HG03039 (cell line): Measurements from ENCODE around the gene IAH1.

ENCODE experiments used
- ATAC-seq: cut with Tn5 transposase; IDR thresholded peaks from one replicate; pipeline ENCODE4 v1.9.1; 2021; ENCODE audit warnings: mild to moderate bottlenecking, moderate library complexity; ENCODE audit not compliant: unreplicated experiment

IAH1 gene, protein sequence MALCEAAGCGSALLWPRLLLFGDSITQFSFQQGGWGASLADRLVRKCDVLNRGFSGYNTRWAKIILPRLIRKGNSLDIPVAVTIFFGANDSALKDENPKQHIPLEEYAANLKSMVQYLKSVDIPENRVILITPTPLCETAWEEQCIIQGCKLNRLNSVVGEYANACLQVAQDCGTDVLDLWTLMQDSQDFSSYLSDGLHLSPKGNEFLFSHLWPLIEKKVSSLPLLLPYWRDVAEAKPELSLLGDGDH

DNA sequence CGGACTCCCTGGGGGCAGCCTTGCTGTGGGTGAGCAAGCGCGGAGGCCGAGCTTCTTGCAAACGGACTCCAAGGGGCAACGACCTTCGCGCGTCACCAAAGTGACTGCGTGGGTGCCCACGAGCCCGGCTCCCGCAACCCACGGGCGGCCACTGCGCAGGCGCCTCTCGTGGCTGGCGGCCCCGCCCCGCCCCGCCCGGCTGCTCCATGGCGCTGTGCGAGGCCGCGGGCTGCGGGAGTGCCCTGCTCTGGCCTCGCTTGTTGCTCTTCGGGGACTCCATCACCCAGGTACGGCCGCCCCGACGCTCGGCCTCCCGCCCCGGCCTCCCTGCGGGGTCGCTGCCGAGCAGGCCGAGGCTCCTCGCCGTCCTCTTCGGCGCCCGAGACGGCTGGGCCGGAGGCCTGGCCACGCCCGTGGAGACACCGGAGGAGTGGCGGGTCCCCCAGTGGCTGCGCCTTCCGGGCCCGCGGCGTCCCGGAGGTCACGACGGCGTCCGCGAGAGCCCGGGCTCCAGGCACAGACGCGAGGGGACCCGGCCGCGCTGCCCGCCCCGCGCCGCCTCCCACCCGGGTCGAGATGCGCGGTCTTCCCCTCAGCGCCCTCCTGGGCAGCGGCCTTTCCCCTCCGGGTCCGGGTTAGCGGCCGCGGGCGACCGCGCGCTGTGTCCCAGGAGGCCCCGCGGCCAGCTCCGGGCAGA, at the start of gene IAH1:
IAH1 (plus strand) TSS at position 191 of the 697 bp plus-strand sequence; CDS start at position 207, 16 bp downstream.
- ATAC-seq, result peak; percentile 63

DNA sequence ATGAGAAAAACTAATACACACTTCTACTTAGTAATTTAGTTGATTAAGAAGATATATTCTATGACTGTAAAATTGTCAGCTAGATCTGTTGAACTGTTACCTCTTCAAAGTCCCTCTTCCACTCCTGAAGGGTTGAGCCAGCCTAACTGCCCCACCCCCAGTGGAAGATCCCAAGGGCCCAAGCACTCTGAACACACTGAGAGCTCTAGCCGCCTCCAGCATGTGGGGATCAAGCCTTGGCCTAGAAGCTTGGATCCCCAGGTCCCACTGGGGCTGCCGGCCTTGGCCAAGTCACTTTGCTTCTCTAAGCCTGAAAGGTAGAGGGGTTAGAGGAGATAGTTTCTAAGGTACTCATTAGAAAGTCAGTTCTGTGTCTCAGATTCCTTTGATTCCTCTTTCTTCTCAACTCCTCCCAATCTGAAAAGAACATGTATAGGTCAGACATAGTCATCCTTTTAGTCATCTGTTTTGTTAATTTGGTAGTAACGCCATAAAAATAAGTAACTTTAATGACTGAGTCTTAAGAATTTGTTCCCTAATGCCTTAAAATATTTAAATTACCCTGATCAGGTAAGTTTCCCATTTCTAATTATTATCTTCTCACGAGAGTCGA, 45.3 kb upstream of the IAH1 start:
- ATAC-seq, result no peak

DNA sequence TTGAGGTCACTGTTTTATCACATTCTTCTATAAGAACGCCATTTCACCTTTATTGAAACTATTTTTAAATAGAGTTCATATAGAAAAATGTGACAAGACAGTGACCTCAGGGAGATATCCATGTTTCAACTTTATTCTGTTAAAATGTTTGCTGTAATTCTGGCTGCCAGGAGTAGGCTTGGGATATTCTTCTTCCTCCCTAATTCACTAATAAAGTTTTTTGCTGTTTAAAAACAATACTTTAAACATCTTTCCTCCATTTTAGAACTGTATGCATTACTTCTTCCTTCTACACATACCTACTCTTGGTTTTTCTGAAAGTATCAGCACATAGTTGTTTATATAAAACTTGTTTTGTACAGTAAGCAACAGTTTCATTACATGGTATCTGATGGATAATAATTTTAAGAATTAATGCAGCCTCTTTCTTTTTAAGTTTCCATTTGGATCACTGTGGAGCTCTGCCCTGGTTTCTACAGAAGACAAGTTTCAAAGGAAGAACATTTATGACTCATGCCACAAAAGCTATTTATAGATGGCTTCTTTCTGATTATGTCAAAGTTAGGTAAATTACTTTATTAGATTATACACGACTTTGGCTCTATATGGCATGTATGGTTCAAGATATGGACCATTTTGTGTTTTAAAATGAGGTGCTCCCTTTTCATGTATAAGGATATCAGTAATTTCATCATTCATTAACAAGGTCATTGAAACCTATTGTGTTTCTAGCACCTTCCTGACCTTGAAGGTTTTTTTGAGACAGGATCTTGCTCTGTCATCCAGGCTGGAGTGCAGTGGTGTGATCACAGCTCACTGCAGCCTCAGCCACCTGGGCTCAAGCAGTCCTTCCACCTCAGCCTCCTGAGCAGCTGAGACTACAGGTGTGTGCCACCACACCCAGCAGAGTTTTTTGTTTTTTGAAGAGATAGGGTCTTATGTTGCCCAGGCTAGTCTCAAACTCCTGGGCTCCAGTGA, 43.7 kb upstream of the IAH1 start:
- ATAC-seq, result no peak

DNA sequence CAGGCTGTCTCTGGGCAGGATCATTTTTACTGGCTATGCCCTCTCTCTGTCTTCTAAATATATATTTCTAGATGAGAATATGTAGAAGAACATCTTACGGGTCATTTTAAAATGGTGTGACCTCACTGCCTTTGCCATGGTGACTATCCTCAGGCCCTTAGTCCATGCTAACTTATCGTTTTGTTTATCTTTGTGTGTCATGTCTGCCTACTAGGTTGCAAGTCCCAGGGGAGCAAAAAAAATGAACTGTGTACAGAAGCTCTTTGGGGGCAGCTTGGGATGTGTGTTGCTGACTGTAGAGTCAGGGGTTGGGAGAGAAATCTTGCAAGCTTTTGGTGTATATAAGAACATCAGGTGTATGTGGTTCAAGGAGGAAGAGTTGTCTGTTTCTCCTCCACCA, 39.9 kb upstream of the IAH1 start:
- ATAC-seq, result no peak

DNA sequence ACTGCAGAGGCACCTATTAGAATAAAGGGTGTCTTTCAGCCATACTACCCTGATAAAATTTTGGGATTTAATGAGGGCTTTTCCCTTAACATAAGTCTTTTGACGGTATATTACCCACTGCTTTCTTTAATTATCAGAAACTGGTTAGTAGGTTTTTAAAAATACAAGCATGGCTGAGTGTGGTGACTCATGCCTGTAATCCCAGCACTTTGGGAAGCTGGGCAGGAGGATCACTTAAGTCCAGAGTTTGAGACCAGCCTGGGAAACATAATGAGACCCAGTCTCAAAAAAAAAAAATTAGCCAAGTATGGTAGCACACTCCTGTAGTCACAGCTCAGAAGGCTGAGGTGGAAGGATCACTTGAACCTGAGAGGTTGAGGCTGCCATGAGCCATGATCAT, 34.8 kb upstream of the IAH1 start:
- no peak for ATAC-seq

DNA sequence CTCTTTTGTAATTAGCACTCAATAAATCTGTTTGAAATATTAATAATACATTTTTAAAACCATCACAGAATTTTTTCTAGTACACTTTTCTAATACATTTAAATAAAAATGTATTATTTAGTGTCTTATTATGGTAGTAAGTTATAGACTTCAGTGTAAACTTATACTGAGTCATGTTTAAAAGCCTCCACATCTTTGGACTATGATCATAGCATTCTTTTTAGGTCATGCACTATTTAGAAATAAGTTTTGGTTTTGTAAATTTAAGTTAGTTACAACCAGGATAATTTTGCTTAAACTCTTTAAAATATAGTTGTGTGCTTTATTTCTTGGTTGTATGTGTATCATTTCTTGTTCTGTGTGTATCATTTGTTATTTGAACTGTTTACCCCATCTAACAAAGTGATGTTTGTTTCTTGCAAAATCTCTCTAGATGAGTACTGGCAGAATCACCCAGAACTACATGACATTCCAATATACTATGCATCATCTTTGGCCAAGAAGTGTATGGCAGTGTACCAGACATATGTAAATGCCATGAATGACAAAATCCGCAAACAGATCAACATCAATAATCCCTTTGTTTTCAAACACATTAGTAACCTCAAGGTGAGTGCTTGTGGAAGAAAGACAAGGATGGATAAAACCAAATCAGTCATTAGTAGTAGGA, 34.2 kb upstream of the IAH1 start:
- no peak for ATAC-seq

DNA sequence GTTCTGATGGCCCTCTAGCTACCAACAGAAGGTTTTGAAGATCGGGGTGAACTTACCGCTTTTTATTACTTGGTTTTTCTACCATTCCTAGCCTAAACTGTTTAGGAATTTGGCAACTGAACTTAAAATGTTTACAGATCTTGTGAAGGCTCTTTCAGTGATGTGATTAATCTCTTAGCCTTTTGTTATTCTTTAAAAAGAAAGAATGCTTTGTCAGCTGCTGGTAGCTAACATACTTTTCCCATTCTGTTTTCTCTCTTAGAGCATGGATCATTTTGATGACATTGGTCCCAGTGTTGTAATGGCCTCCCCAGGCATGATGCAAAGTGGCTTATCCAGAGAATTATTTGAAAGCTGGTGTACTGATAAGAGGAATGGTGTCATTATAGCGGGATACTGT, 32.8 kb upstream of the IAH1 start:
- no peak for ATAC-seq

DNA sequence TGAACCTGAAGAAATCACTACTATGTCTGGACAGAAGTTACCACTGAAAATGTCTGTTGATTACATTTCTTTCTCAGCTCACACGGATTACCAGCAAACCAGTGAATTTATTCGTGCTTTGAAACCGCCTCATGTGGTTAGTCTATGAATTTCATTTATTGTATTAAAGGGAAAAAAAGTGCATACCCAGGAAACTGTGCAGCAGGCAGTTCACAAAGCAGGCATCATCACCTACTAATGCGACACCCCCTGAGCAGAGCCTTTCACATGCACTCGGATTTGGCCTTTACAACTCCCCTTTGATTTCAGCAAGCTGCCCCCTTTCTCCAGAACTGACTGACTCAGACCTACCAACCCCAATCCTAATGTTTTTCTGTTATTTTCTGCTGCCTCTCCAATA, 30.8 kb upstream of the IAH1 start:
- no peak for ATAC-seq

DNA sequence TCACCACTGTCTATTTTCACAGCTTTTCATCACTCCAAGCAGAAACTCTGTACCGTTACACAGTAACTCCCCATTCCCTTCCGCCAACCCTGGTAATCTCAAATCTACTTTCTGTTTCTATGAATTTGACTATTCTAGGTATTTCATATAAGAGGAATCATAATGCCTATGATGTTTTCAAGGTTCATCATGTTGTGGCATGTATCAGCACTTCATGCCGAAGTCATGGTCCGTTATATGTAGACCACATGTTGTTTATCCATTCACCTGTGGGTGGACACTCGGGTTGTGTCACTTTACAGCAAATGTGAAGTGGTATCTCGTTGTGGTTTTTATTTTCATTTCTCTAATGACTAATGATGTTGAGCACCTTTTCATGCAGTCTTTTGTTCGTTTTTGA, 29.3 kb upstream of the IAH1 start:
- ATAC-seq, result no peak

DNA sequence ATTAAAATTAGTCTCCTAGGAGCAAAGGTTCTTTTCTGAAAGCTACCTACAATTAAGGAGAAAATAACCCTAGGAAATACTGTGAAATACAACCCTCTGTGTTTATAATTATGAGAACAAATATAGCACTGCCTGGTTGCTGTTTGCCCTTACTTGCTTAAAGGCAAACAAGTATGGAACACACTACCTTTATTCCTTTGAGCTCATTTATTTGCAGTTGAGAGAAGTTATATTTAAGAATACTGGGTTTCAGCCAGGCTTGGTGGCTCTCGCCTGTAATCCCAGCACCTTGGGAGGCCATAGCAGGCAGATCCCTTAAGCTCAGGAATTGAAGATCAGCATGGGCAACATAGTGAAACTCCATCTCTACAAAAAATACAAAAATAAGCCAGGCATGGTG, 23.1 kb upstream of the IAH1 start:
- ATAC-seq, result no peak

DNA sequence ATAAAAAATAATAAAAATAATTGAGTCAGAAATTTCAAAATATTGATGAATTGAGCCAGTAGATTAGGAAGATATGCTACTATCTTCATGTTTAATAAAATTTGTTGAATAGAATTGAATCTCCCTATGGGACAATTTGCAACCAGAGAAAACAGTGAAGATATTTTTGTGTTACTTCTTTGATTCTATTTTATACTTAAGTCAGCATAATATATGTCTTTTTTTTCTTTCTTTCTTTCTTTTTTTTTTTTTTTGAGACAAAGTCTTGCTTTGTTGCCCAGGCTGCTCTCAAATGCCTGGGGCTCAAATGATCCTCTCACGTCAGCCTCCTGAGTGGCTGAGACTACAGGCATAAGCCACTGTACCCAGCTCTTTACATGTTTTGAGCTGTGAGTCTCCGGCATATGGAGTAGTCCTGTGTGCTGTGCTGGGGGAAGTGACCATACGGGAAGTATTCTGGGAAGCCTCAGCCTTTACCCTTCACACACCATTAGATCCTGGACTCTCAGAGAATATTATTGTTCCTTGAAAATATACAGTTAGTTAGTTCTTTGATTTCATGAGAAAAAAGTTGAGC, 13.8 kb upstream of the IAH1 start:
- ATAC-seq, result no peak

DNA sequence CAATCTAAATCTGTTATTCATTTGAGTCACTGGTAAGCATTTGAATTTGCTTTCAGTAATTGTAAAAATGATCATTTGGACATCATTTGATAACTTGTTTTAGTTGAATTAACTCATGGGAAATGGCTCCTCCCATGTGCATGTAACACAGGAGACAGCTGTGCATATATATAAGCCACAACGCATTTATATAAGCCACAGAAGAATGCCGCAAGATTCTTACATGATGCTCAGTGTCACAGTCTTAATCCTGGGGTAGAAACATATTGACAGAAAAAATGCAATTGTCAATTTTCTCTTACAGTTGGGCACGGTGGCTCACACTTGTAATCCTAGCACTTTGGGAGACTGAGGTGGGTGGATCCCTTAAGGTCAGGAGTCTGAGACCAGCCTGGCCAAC, 13.3 kb upstream of the IAH1 start:
- no peak for ATAC-seq

DNA sequence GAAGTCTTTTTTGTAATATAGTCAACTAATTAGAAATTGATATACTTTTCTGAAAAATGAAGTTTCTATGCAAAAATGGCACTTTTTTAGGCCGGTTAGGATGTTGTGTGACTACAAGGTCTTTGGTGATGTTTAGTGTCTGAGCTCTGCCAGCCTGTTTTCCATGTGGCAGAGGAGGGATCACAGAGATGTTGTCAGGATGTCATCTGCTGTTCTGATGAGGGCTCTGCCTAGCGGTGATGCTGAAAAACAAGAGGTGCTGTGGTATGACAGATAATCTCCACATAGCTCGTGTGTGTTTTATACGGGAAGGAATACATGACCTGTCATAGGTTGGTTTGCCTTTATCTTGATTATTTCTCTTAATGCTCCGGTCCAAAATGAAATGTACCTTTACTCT, 12.0 kb upstream of the IAH1 start:
- no peak for ATAC-seq

DNA sequence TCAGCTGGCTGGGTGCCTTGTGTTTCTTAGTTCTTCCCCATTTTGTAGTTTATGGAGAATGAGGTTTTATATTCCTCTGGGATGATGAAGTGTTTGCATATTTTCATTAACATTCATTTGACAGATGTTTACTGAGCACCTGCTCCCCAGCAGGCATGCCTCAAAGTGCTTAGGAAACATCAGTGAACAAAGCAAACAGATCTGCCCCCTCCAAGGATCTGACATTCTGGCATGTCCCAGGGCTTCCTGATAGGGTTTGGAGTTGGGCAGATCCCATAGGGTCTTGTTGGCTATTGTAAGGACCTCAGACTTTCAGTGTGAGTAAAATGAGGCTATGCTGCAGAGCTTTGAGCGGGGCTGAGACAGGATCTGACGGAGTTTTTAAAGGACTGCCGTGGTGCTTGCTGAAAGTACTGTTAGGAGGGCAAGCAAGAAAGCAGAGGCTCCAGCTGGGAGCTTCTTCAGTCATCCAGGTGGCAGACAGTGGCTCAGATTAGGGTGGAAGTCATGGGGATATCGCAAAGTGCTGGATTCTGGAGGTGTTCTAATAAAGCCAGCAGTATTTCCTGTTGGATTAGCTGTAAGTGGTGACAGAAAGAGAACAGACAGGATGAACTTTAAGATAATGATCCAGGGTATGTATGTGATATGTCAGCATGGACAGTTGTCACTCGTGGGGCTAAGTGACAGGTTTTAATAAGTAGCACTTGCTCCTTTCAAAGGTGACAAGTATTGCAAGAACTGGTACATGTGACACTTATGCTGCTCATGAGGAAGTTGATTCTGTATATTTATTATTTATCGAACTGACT, 11.3 kb upstream of the IAH1 start:
- no peak for ATAC-seq

DNA sequence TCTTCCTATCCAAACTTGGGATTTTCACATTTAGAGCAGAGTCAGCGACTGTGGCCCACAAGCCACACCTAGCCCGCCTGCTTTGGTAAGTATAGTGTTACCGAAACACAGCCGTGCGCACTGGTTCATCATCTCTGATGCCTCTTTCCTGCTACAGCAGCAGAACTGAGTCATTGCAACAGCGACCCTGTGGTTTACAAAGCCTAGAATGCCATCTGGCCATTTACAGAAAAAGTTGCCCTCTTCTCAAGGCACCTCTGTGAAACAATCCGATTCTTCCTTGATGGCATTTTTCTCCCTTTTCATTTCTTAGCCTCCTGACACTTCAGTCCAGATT, 10.7 kb upstream of the IAH1 start:
- ATAC-seq, result no peak

DNA sequence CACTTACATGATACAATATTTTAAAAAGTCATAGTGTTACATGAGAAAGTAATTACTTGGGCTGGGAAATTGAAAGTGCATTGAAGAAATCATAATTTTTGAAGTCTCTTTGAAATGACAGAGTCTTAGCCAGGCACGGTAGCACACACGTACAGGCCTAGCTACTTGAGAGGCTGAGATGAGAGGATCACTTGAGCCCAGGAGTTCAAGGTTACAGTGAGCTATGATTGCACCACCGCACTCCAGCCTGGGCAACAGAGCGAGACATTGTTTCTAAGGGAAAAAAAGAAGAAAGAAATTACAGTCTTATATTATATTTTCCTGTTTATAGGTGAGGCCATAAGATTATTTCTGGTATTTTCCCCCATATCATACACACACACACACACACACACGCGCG, 9.2 kb upstream of the IAH1 start:
- ATAC-seq, result no peak

DNA sequence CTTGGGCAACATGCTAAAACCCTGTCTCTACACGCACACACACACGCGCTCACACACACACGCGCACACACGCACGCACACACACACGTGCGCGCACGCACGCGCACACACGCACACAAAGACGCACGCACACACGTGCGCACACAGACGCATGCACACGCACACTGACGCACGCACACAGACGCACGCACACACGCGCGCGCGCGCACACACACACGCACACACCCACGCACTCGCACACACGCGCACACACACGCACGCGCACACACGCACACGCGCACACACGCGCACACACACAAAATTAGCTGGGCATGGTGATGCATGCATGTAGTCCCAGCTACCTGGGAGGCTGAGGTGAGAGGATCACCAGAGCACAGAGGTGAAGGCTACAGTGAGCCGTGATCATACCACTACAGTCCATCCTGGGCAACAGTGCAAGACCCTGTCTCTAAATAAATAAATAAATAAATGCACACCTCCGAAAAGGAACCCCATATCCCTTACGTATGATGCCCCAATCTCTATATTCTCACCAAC, 8.1 kb upstream of the IAH1 start:
- ATAC-seq, result no peak

DNA sequence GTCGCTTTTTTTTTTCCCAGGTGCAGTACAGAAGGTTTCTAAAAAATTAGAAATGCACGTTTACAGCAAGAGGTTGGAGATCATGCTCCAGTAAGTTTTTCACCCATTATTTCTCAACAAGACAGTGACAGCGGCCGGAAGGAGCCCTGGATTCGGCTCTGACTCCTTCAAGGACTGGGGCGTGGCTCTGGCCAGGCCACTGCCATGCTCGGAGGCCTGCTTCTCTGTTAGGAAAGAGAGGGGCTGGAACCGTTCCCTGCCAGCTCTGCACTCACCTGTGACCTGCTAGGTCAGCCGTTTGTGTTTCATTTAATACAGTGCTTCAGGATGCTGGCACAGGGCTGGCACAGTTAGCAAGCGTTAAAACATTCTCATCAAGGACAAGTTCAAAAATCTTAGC, 6.7 kb upstream of the IAH1 start:
- ATAC-seq, result no peak

DNA sequence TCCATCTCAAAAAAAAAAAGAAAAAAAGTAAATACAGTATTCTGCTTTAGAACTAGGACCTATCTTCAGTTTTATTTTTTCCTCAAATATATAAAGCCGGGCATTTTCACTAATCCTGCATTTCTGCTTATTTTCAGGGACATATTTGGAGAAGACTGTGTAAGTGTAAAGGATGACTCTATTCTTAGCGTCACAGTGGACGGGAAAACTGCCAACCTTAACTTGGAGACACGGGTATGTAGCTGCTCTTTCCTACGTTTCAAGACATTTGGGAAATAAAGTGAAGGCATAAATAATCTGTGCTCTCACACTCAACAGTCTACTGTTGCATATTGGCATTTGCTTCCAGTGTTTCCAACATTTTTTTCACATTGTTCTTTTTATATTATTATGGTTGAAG, 3.1 kb upstream of the IAH1 start:
- ATAC-seq, result no peak
